HUES64 (cell line): ENCODE measurements around the gene ATP11A.

Experiments used
- H3K27ac ChIP-seq: 2 replicates; pipeline ENCODE4 v1.7.0; 2013; ENCODE audit warnings: low read depth, low read length, inconsistent platforms
- H3K27me3 ChIP-seq: 2 replicates; pipeline ENCODE4 v1.6.1; 2013; ENCODE audit warnings: mild to moderate bottlenecking, low read length; ENCODE audit not compliant: insufficient read depth
- H3K36me3 ChIP-seq: 2 replicates; pipeline ENCODE4 v1.6.1; 2013; ENCODE audit warnings: mild to moderate bottlenecking, low read length; ENCODE audit not compliant: insufficient read depth
- H3K4me1 ChIP-seq: 2 replicates; pipeline ENCODE4 v1.6.1; 2013; ENCODE audit warnings: mild to moderate bottlenecking, low read length, moderate library complexity; ENCODE audit not compliant: insufficient read depth
- H3K4me3 ChIP-seq: 2 replicates; pipeline ENCODE4 v1.5.1; 2013; ENCODE audit warnings: mild to moderate bottlenecking, low read length, moderate library complexity
- H3K9ac ChIP-seq: 2 replicates; pipeline ENCODE4 v1.6.1; 2013; ENCODE audit warnings: mild to moderate bottlenecking, low read depth, low read length
- H3K9me3 ChIP-seq: 2 replicates; pipeline ENCODE4 v1.6.1; 2013; ENCODE audit warnings: low read depth, low read length; ENCODE audit not compliant: insufficient read depth
- WGBS: fragments of 150-250, 120-280 bp; methylation state at CpG from one replicate; pipeline ENCODE4 v1.1.7; 2013; ENCODE audit warnings: missing lambda C conversion rate; 5-methylcytosine and 5-hydroxymethylcytosine counted together

The ATP11A gene

DNA sequence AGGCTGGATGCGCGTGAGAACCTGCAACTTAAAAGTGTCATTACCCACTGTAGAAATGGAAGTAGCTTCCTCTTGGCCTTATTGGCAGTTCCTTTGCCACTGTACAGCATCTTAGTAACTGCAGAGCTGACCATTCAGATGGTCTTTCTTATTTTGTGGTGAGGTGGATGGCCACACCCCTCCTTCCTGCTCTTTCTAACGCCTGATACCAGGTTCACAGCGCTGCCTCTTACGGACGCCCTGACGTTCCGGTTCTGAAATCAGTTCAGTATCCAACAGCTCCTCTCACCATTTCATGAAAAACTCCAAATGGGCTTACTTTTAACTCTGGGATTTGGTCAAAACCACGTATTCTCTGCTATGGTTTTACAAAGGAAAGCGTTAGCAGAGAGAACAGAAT, 134.6 kb downstream of the ATP11A start:
- no peak overlapping the region for H3K4me3 ChIP-seq
- H3K36me3 ChIP-seq, result peaks cover 88% of the 10 kb centered on the region
- H3K27ac ChIP-seq, result no peak overlapping the region
- H3K4me1 ChIP-seq, result no peaks in the 10 kb centered on the region
- WGBS, result 96% methylated on average over 10 of the region's 10 CpGs
- no peaks in the 10 kb centered on the region for H3K27me3 ChIP-seq
- H3K9me3 ChIP-seq, result no peaks in the 10 kb centered on the region
- H3K9ac ChIP-seq, result no peak overlapping the region

DNA sequence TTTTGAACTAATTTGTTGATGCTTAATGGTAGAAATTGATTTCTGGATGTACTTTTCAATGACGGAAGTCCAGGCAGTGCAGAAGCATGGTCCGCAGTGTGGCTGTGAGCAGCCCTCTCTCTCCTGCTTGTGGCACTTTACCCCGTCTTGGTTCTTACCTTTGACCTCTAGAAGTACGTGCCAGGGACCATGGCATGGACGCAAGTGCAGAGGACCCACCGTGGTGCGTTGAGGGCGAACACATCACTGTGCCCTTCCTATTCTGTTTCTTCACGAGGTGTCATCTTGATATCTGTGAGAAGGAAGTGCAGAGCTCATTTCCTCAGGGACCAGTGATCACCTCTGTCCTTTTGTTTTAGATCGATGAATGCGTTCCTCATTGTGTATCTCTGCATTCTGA, 135.2 kb downstream of the ATP11A start:
- 94% methylated on average over 11 of the region's 11 CpGs for WGBS
- peaks cover 88% of the 10 kb centered on the region for H3K36me3 ChIP-seq
- no peak overlapping the region for H3K9ac ChIP-seq
- H3K4me1 ChIP-seq, result no peaks in the 10 kb centered on the region
- no peaks in the 10 kb centered on the region for H3K27me3 ChIP-seq
- no peaks in the 10 kb centered on the region for H3K9me3 ChIP-seq
- no peak overlapping the region for H3K27ac ChIP-seq
- H3K4me3 ChIP-seq, result no peak overlapping the region

DNA sequence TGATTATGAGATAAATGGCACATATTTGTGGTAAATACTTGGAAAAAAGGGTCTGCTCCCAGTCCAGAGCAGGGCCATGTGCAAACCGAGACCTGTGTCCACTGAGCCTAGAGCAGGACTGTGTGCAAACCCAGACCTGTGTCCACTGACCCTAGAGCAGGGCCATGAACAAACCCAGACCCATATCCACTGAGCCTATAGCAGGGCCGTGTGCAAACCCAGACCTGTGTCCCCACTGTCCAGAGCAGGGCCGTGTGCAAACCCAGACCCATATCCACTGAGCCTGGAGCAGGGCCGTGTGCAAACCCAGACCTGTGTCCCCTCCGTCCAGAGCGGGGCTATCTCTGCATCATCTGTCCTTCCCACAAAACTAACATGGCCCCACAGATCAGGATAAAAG, 136.0 kb downstream of the ATP11A start:
- H3K9ac ChIP-seq, result no peak overlapping the region
- no peaks in the 10 kb centered on the region for H3K27me3 ChIP-seq
- H3K36me3 ChIP-seq, result peaks cover 85% of the 10 kb centered on the region
- no peaks in the 10 kb centered on the region for H3K4me1 ChIP-seq
- no peak overlapping the region for H3K27ac ChIP-seq
- no peak overlapping the region for H3K4me3 ChIP-seq
- WGBS, result 97% methylated on average over 6 of the region's 6 CpGs
- H3K9me3 ChIP-seq, result no peaks in the 10 kb centered on the region

DNA sequence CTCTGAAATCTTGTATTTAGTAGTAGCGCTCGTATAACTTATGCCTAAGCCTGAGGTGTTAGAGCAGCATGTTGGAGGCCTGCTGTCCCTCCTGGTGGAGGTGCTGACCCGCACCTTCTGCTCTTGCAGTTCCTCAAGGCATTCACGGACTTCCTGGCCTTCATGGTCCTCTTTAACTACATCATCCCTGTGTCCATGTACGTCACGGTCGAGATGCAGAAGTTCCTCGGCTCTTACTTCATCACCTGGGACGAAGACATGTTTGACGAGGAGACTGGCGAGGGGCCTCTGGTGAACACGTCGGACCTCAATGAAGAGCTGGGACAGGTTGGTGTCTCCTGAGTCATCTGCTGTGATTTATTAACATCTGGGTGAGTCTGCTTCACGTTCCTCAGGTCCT, 136.7 kb downstream of the ATP11A start:
- Histone ChIP-seq H3K4me3 (no peak overlapping the region), H3K36me3 (peaks cover 88% of the 10 kb centered on the region), H3K27ac (no peak overlapping the region), H3K4me1 (no peaks in the 10 kb centered on the region), H3K27me3 (no peaks in the 10 kb centered on the region), H3K9ac (no peak overlapping the region), H3K9me3 (no peaks in the 10 kb centered on the region)
- WGBS, result 96% methylated on average over 14 of the region's 14 CpGs

GRCh38 chr13:112828082-112828699, 138.4 kb downstream of the ATP11A start:
- no peaks in the 10 kb centered on the region for H3K27me3 ChIP-seq
- H3K4me1 ChIP-seq, result no peaks in the 10 kb centered on the region
- peaks cover 94% of the 10 kb centered on the region for H3K36me3 ChIP-seq
- H3K9me3 ChIP-seq, result no peaks in the 10 kb centered on the region
- no peak overlapping the region for H3K4me3 ChIP-seq
- no peak overlapping the region for H3K9ac ChIP-seq
- H3K27ac ChIP-seq, result no peak overlapping the region
- WGBS, result 93% methylated on average over 19 of the region's 19 CpGs

DNA sequence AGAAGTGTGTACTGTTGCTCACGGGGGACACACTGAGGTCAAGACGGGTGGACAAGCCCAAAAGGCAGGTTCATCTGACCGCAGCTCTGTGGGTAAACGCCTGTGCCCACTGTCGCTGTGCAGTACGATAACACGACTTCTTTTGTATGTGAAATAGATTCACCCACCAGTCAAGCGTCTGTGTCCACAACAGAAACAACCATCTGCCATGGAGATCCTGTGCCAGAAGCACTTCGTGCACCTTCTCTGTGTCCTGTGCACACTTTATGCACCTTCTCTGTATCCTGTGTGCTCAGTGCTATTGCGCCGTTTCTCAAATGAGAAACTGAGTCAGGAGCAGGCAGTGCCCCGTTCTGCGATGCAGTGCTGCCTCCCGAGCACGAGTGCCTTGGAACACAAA, 138.9 kb downstream of the ATP11A start:
- Histone ChIP-seq H3K4me3 (no peak overlapping the region), H3K9me3 (no peaks in the 10 kb centered on the region), H3K4me1 (no peaks in the 10 kb centered on the region), H3K36me3 (peaks cover 94% of the 10 kb centered on the region), H3K27me3 (no peaks in the 10 kb centered on the region), H3K27ac (no peak overlapping the region), H3K9ac (no peak overlapping the region)
- 96% methylated on average over 15 of the region's 15 CpGs for WGBS

- Histone ChIP-seq H3K36me3 (peaks cover 94% of the 10 kb centered on the region), H3K27me3 (no peaks in the 10 kb centered on the region), H3K27ac (no peak overlapping the region), H3K4me1 (no peaks in the 10 kb centered on the region), H3K4me3 (no peak overlapping the region), H3K9me3 (no peaks in the 10 kb centered on the region), H3K9ac (no peak overlapping the region)
- WGBS, result 95% methylated on average over 21 of the region's 21 CpGs
Measured at GRCh38 chr13:112831196-112831595, 141.4 kb downstream of the ATP11A start.

GRCh38 chr13:112831801-112832200, 142.0 kb downstream of the ATP11A start:
- Histone ChIP-seq H3K27ac (no peak overlapping the region), H3K4me3 (no peak overlapping the region), H3K9me3 (no peaks in the 10 kb centered on the region), H3K9ac (no peak overlapping the region), H3K36me3 (peaks cover 93% of the 10 kb centered on the region), H3K4me1 (no peaks in the 10 kb centered on the region), H3K27me3 (no peaks in the 10 kb centered on the region)
- WGBS, result 92% methylated on average over 13 of the region's 13 CpGs

DNA sequence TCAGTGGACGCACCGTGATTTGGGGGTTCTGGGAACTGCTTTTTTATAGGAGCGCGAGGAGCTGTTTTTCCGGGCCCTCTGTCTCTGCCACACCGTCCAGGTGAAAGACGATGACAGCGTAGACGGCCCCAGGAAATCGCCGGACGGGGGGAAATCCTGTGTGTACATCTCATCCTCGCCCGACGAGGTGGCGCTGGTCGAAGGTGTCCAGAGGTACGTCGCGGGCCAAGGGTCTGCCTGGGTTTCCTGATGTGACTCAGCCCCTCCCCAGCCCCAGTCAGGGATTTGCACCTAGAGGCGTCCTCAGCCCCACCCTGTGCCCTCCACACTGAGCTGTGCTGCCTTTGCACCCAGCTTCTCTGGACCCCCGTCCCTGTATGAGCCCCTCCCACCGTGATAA, 143.0 kb downstream of the ATP11A start:
- 97% methylated on average over 23 of the region's 23 CpGs for WGBS
- no peak overlapping the region for H3K27ac ChIP-seq

GRCh38 chr13:112833551-112834257, 143.9 kb downstream of the ATP11A start:
- Histone ChIP-seq H3K27ac (no peak overlapping the region), H3K9ac (no peak overlapping the region), H3K9me3 (no peaks in the 10 kb centered on the region), H3K27me3 (no peaks in the 10 kb centered on the region), H3K4me1 (no peaks in the 10 kb centered on the region), H3K4me3 (no peak overlapping the region), H3K36me3 (peaks cover 93% of the 10 kb centered on the region)
- WGBS, result 95% methylated on average over 25 of the region's 25 CpGs

More for the DNA sequence above, 143.0 kb downstream of the ATP11A start:
- H3K4me1 ChIP-seq, result no peaks in the 10 kb centered on the region
- peaks cover 92% of the 10 kb centered on the region for H3K36me3 ChIP-seq
- H3K9ac ChIP-seq, result no peak overlapping the region
- no peaks in the 10 kb centered on the region for H3K27me3 ChIP-seq
- H3K4me3 ChIP-seq, result no peak overlapping the region
- H3K9me3 ChIP-seq, result no peaks in the 10 kb centered on the region

GRCh38 chr13:112835344-112835743, 145.5 kb downstream of the ATP11A start:
- Histone ChIP-seq H3K4me1 (no peaks in the 10 kb centered on the region), H3K9ac (no peak overlapping the region), H3K4me3 (no peak overlapping the region), H3K27ac (no peak overlapping the region), H3K9me3 (no peaks in the 10 kb centered on the region), H3K36me3 (peaks cover 90% of the 10 kb centered on the region), H3K27me3 (no peaks in the 10 kb centered on the region)
- WGBS, result 90% methylated on average over 16 of the region's 16 CpGs
